Neural cell (in vitro differentiated cells): ENCODE measurements around the gene RAB3A. TPM values are rescaled to one million over a fixed set of nuclear protein-coding genes. Genes with fewer than 3 reads are reported as not detected.

Experiments used
- H2AFZ ChIP-seq: fragments of 200-600, 300-800 bp; sonication (generic), shearing (Covaris generic); 2 replicates; pipeline ENCODE4 v1.6.0; 2014; ENCODE audit warnings: low read depth, mild to moderate bottlenecking, antibody characterized with exemption, low read length, moderate library complexity
- H3F3A ChIP-seq: fragments of 200-600 bp; shearing (Covaris generic); 2 replicates; pipeline ENCODE4 v1.6.1; 2016; ENCODE audit warnings: mild to moderate bottlenecking, moderate library complexity, mixed read lengths, antibody characterized with exemption, low read length; ENCODE audit not compliant: insufficient read depth, poor library complexity, severe bottlenecking
- H3K27ac ChIP-seq: fragments of 200-600, 300-800 bp; sonication (generic), shearing (Covaris generic); 2 replicates; pipeline ENCODE4 v1.5.1; 2014; ENCODE audit warnings: mild to moderate bottlenecking, low read length, moderate library complexity
- H3K27me3 ChIP-seq: fragments of 300-800, 200-600 bp; sonication (generic), shearing (Covaris generic); 2 replicates; pipeline ENCODE4 v1.6.0; 2014; ENCODE audit warnings: mild to moderate bottlenecking, low read depth, low read length, moderate library complexity; ENCODE audit not compliant: insufficient read depth
- H3K36me3 ChIP-seq: fragments of 300-800, 200-600 bp; sonication (generic), shearing (Covaris generic); 2 replicates; pipeline ENCODE4 v1.5.1; 2014; ENCODE audit warnings: mild to moderate bottlenecking, antibody characterized with exemption, low read length, moderate library complexity; ENCODE audit not compliant: insufficient read depth
- H3K4me2 ChIP-seq: fragments of 300-800, 200-600 bp; sonication (generic), shearing (Covaris generic); 2 replicates; pipeline ENCODE4 v1.6.0; 2014; ENCODE audit warnings: mild to moderate bottlenecking, low read length
- H3K4me3 ChIP-seq: fragments of 300-800, 200-600 bp; sonication (generic), shearing (Covaris generic); 2 replicates; pipeline ENCODE4 v1.5.1; 2014; ENCODE audit warnings: mild to moderate bottlenecking, low read length, moderate library complexity
- H3K79me2 ChIP-seq: fragments of 200-600 bp; shearing (Covaris generic); replicated peaks from 2 replicates; pipeline ENCODE4 v1.6.0; 2014; ENCODE audit warnings: mild to moderate bottlenecking, low read length, moderate library complexity; ENCODE audit not compliant: insufficient read depth
- H3K9ac ChIP-seq: fragments of 300-800, 200-600 bp; sonication (generic), shearing (Covaris generic); 2 replicates; pipeline ENCODE4 v1.6.1; 2016; ENCODE audit warnings: mild to moderate bottlenecking, low read length, mixed read lengths
- H3K9me2 ChIP-seq: fragments of 200-600 bp; shearing (Covaris generic); 2 replicates; pipeline ENCODE4 v1.6.1; 2016; ENCODE audit warnings: mild to moderate bottlenecking, low read length, mixed read lengths; ENCODE audit not compliant: insufficient read depth
- H3K9me3 ChIP-seq: fragments of 200-600, 300-800 bp; sonication (generic), shearing (Covaris generic); 2 replicates; pipeline ENCODE4 v1.6.1; 2016; ENCODE audit warnings: mild to moderate bottlenecking, mixed run types, low read length, moderate library complexity, mixed read lengths
- H4K20me1 ChIP-seq: fragments of 200-600 bp; shearing (Covaris generic); 2 replicates; pipeline ENCODE4 v1.6.1; 2016; ENCODE audit warnings: mild to moderate bottlenecking, mixed run types; ENCODE audit not compliant: insufficient read depth
- EP300 ChIP-seq: fragments of 450-650 bp; conservative IDR thresholded peaks from 2 replicates; pipeline ENCODE4 v1.6.1; 2014; ENCODE audit warnings: antibody characterized with exemption, mild to moderate bottlenecking, moderate library complexity; ENCODE audit not compliant: poor library complexity, severe bottlenecking
- EZH2 ChIP-seq: fragments of 200-600, 300-800 bp; shearing (Covaris generic), sonication (generic); IDR thresholded peaks from 2 replicates; pipeline ENCODE4 v1.6.1; 2014; ENCODE audit warnings: antibody characterized with exemption, low read length, borderline replicate concordance, mild to moderate bottlenecking; ENCODE audit not compliant: insufficient read depth, poor library complexity, severe bottlenecking
- MXI1 ChIP-seq: fragments of 450-650 bp; conservative IDR thresholded peaks from 2 replicates; pipeline ENCODE4 v1.6.1; 2014; ENCODE audit warnings: antibody characterized with exemption, mild to moderate bottlenecking; ENCODE audit not compliant: poor library complexity, severe bottlenecking
- POLR2AphosphoS5 ChIP-seq: IDR thresholded peaks from 2 replicates; pipeline ENCODE4 v1.6.1; 2012
- RAD21 ChIP-seq: fragments of 450-650 bp; conservative IDR thresholded peaks from 2 replicates; pipeline ENCODE4 v1.6.1; 2014; ENCODE audit warnings: antibody characterized with exemption, mild to moderate bottlenecking, moderate library complexity
- SMC3 ChIP-seq: fragments of 450-650 bp; conservative IDR thresholded peaks from 2 replicates; pipeline ENCODE4 v1.6.1; 2014; ENCODE audit warnings: antibody characterized with exemption, mild to moderate bottlenecking, moderate library complexity; ENCODE audit not compliant: poor library complexity
- TAF1 ChIP-seq: IDR thresholded peaks from 2 replicates; pipeline ENCODE4 v1.6.1; 2012; ENCODE audit warnings: low read depth
- polyA plus RNA-seq: library from polyadenylated mRNA; depleted of rRNA; stranded (reverse); fragments of >200 nt; gene quantifications from 2 replicates; pipeline ENCODE4 v1.2.3, GENCODE V29; 2014
- TF ChIP-seq, protein P1 (sequence below): fragments of 450-650 bp; IDR thresholded peaks from 2 replicates; pipeline ENCODE4 v1.5.1; 2014; ENCODE audit warnings: antibody characterized with exemption, mild to moderate bottlenecking, moderate library complexity; ENCODE audit not compliant: poor library complexity, severe bottlenecking
- TF ChIP-seq, protein P2 (sequence below): IDR thresholded peaks from 2 replicates; pipeline ENCODE4 v1.6.1; 2012; ENCODE audit warnings: borderline replicate concordance

The RAB3A gene
- polyA plus RNA-seq, 1 donor from 2014 or later, result 32.3 TPM

DNA sequence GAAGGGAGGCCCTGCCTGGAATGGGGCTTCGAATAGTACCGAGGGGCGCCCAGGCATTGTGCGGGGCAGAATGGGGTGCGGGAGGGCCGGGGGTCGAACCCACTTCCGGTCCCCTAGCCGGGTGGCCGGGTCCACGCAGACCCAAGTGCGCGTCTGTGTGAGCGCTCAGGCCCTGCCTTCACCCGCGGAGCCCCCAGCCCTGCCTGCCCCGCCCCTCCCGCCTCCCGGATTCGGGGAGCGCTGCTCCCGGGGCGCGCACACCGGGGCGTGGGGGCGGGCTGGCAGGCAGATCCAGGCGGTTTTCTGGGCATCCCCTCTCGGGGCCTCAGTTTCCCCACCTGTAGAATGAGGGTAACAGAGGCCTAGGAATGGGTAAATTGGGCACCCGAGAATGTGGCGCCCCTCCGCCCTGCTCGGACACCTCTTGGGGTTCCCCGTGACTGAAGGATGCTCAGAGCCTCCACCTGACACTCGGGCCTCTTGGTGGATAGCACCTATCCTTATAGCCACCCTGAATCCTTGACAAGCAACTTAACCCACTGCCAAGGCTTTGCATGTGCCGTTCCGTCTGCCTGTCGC, 50.2 kb downstream of the RAB3A start:
- peak overlapping the region; percentile 96 for H3K27ac ChIP-seq

DNA sequence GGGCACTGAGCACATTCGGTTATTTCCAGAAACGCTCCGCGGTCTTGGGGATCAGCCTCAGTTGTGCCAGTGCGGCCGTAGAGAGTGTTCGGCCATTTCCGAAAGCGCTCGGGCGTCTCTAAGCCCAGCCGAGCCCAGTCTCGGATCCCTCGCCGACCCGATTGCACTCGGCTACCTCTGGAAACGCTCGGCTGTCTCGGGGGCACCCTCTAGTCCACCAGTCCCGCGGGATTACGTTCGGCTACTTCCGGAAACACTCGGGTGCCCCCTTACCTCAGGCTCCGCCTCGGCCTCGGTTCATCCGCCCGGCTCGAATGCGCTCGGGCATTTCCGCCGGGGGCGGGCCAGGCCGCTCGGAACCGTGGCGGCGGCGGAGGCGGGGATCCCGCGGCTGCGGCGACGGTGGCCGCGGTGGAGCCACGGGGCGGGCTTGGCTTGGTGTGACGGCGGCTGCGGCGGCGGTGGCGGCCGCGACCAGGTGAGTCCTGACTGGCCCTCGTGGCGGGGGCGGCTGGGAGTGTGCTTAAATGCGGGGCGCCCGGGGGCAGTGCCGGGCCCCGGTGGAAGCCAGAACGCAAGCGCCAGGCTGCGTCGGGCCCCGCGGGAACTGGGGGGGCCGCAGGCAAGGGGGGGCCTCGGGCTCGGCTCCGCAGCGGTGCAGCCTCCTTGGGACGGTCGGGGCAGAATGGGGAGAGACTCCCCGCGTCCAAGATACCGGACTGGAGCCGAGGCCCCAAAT, 50.9 kb downstream of the RAB3A start, which contains the start of gene PIK3R2:
Gene PIK3R2 (plus strand): TSS at position 347 of the 739 bp plus-strand sequence. CDS start 2,717 bp downstream, outside the sequence.
- H3K36me3 ChIP-seq, result no peaks in the 10 kb centered on the region
- peak within 1 kb of the TSS; percentile 92 for H3K9ac ChIP-seq
- H2AFZ ChIP-seq, result peak within 1 kb of the TSS; percentile 60
- no peaks in the 10 kb centered on the region for H3F3A ChIP-seq
- H4K20me1 ChIP-seq, result no peaks in the 10 kb centered on the region
- peak within 1 kb of the TSS; percentile 96 for H3K27ac ChIP-seq
- H3K9me2 ChIP-seq, result no peaks in the 10 kb centered on the region
- no peaks in the 10 kb centered on the region for H3K27me3 ChIP-seq
- H3K4me2 ChIP-seq, result peak within 1 kb of the TSS; percentile 63
- H3K9me3 ChIP-seq, result no peaks in the 10 kb centered on the region
- peak within 1 kb of the TSS; percentile 96 for H3K4me3 ChIP-seq
- TF ChIP-seq EZH2, result no peak
- TF ChIP-seq, protein P1, sequence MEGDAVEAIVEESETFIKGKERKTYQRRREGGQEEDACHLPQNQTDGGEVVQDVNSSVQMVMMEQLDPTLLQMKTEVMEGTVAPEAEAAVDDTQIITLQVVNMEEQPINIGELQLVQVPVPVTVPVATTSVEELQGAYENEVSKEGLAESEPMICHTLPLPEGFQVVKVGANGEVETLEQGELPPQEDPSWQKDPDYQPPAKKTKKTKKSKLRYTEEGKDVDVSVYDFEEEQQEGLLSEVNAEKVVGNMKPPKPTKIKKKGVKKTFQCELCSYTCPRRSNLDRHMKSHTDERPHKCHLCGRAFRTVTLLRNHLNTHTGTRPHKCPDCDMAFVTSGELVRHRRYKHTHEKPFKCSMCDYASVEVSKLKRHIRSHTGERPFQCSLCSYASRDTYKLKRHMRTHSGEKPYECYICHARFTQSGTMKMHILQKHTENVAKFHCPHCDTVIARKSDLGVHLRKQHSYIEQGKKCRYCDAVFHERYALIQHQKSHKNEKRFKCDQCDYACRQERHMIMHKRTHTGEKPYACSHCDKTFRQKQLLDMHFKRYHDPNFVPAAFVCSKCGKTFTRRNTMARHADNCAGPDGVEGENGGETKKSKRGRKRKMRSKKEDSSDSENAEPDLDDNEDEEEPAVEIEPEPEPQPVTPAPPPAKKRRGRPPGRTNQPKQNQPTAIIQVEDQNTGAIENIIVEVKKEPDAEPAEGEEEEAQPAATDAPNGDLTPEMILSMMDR, result no peak
- TF ChIP-seq MXI1, result peak; percentile 74
- TF ChIP-seq TAF1, result peak; percentile 74
- peak; percentile 87 for TF ChIP-seq POLR2AphosphoS5
- no peak for TF ChIP-seq EP300
- no peak for TF ChIP-seq RAD21
- TF ChIP-seq, protein P2, sequence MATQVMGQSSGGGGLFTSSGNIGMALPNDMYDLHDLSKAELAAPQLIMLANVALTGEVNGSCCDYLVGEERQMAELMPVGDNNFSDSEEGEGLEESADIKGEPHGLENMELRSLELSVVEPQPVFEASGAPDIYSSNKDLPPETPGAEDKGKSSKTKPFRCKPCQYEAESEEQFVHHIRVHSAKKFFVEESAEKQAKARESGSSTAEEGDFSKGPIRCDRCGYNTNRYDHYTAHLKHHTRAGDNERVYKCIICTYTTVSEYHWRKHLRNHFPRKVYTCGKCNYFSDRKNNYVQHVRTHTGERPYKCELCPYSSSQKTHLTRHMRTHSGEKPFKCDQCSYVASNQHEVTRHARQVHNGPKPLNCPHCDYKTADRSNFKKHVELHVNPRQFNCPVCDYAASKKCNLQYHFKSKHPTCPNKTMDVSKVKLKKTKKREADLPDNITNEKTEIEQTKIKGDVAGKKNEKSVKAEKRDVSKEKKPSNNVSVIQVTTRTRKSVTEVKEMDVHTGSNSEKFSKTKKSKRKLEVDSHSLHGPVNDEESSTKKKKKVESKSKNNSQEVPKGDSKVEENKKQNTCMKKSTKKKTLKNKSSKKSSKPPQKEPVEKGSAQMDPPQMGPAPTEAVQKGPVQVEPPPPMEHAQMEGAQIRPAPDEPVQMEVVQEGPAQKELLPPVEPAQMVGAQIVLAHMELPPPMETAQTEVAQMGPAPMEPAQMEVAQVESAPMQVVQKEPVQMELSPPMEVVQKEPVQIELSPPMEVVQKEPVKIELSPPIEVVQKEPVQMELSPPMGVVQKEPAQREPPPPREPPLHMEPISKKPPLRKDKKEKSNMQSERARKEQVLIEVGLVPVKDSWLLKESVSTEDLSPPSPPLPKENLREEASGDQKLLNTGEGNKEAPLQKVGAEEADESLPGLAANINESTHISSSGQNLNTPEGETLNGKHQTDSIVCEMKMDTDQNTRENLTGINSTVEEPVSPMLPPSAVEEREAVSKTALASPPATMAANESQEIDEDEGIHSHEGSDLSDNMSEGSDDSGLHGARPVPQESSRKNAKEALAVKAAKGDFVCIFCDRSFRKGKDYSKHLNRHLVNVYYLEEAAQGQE, result peak; percentile 11
- peak; percentile 5 for TF ChIP-seq SMC3
- peaks cover 5% of the 10 kb centered on the region for H3K79me2 ChIP-seq

More for the DNA sequence above, 50.2 kb downstream of the RAB3A start:
- Histone ChIP-seq H3K4me3 (peak overlapping the region; percentile 96), H3K9me2 (no peaks in the 10 kb centered on the region), H3F3A (no peaks in the 10 kb centered on the region), H3K27me3 (no peaks in the 10 kb centered on the region), H3K36me3 (no peaks in the 10 kb centered on the region), H3K9ac (peak overlapping the region; percentile 92), H2AFZ (peak overlapping the region; percentile 60), H3K79me2 (peaks cover 5% of the 10 kb centered on the region), H3K9me3 (no peaks in the 10 kb centered on the region), H4K20me1 (no peaks in the 10 kb centered on the region), H3K4me2 (peak overlapping the region; percentile 63)
- no peak for TF ChIP-seq SMC3
